ENCODE results near the gene RPS6KA2.
"Not testable (repeated sequence)": the region's sequence is repeated elsewhere in the genome, so short reads cannot be mapped to it uniquely, and the experiment has no call there.

Gene RPS6KA2

DNA sequence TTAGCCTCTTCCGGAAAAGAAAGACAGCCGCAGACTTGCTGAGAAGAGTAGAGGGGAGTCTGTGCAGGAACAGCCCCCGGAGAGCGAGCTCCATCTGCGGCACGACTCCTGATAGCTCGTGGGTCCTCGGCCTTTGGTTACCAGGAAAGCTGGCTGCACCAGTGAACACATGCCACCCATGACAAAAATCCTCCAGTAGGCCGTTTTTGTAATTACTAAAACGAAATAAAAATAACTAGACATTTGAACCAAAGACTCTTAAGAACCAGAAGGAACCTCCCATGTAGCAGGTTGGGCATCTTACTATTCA is 82.8 kb downstream of the RPS6KA2 start:
- DNase-seq, result no peak

GRCh38 chr6:166543603-166544295 is 83.3 kb downstream of the RPS6KA2 start:
- DNase-seq, result no peak

- no peak for DNase-seq
Measured at GRCh38 chr6:166542580-166542912, 84.5 kb downstream of the RPS6KA2 start.

GRCh38 chr6:166541876-166542579 is 85.0 kb downstream of the RPS6KA2 start:
- DNase-seq, result no peak

DNA sequence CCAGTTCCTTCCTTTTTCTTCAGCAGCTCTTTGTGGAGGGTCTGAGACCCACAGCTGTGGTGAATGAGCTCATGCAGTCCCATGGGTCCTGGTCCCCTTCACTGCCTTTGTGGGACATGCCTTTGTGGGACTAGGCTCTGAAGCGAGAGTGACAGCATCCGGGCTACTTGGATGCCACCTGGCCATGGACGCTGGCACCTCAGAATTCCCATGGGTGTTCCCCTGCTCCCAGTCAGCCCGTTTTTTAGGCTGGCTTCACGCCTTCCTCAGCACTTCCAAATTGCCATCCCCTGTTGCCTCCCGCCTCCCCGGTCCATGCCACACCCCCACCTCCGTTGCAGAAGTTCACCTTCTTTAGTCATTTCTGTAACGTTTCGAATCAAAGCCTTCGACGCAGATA is 85.7 kb downstream of the RPS6KA2 start:
- no peak for DNase-seq

DNA sequence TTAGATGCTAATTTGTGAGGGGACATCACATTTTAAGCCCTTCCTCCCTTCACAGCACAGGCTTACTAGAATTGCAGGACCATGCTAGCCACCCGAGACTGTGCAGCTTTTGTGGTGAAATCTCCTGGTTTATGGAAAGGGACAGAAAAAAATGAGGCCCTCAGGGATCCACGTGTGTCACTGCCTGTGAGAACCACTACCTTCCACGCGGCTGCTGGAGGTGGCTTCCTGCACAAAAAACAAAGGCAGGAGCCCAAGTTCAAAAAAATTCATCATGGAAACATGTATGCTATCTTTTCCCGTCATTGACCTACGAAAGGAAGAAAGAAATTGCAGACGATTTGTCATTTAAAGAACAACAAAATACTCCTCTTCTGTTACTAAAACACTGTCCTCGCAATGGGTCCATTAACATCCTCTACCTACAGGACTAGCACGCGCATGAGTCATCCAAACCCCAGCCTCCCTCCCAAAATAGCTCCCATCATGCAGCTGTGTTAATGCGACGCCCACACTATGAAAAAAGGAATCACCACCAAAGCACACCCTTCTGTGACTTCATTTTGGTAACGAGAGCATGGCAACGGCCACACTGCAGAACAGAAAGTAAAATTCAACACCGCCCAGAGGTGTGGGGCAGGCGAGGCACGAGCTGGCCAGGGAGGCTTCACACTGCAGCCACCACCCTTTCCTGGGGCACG is 86.3 kb downstream of the RPS6KA2 start:
- no peak for DNase-seq

DNA sequence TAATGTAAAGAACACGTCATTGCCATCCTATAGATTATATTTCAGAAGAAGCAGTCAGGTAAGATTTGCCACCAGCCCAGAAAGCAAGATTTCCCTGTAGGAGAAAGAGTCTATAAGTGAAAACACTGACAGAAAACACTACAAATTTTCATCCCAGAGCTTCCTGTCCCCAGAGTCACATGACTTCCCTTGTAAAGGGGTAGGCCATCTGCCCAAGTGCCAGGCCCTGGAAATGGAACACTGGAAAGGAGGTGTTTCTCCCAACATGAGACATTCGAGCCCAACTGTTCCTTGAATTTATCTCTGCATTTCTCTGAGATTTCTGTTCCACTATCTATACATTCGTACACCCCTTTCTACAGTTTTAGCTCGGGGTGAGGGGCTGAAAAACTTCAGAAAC is 87.5 kb downstream of the RPS6KA2 start:
- DNase-seq, result no peak

GRCh38 chr6:166539011-166539385 is 88.1 kb downstream of the RPS6KA2 start:
- DNase-seq, result not testable (repeated sequence)

GRCh38 chr6:166538297-166539010 is 88.6 kb downstream of the RPS6KA2 start:
- DNase-seq, result no peak

- DNase-seq, result no peak
Measured at GRCh38 chr6:166534658-166535406, 92.2 kb downstream of the RPS6KA2 start.

DNA sequence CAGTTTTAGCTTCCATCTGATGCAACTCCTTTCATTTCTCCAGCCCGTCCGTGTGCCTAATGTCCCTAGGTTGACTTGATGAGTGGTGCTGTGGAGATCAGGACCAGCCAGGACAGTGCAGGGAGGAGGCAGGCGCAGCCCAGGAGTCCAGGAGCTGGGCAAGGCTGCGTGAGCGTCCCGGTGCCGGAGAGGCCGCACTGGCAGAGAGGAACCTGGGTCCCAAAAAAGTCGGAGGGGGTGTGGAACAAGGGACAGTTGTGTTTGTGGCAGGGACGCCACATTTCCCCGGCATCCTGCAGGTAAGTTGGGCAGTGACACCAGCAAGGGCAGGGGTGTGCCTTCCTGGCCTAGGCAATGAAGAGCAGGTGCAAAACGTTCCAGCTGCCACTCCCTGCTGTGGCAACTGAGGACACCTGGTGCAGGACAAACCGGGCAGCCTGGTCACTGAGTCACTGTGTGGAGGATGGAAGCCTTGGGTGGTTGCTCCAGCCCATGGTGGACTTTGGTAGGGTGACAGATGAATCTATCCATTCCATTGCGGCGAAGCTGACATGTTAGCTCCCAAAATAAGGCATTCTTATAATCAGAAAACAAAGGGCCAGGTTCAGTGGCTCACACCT is 93.7 kb downstream of the RPS6KA2 start:
- DNase-seq, result no peak

- DNase-seq, result no peak
Measured at GRCh38 chr6:166532302-166532701, 94.7 kb downstream of the RPS6KA2 start.

- no peak for DNase-seq
Measured at GRCh38 chr6:166530211-166531095, 96.6 kb downstream of the RPS6KA2 start.

DNA sequence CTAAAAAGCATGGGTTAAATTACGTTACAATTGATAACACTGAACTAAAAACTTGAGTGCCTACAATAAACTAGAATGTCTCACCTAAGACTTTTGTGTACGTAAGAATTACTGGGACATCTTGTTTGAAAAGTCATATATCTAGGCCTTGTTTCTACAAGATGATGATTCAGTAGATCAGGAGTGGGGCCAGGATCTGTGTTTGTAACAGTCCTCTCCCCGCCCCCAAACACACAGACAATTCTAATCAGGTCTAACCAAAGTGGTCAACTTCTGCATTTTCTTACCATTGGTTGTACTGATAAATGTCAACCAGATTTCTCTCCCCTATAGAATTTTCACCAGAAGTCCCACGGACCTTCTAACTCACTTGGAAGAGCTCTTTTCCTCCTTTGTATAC is 97.5 kb downstream of the RPS6KA2 start:
- no peak for DNase-seq

DNA sequence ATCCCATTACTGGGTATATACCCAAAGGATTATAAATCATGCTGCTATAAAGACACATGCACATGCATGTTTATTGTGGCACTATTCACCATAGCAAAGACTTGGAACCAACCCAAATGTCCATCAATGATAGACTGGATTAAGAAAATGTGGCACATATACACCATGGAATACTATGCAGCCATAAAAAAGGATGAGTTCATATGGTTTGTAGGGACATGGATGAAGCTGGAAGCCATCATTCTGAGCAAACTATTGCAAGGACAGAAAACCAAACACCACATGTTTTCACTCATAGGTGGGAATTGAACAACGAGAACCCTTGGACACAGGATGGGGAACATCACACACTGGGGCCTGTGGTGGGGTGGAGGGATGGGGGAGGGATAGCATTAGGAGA is 98.0 kb downstream of the RPS6KA2 start:
- DNase-seq, result not testable (repeated sequence)

GRCh38 chr6:166527849-166528248 is 99.2 kb downstream of the RPS6KA2 start:
- DNase-seq, result no peak

- no peak for DNase-seq
Measured at GRCh38 chr6:166526937-166527336, 100.1 kb downstream of the RPS6KA2 start.

DNA sequence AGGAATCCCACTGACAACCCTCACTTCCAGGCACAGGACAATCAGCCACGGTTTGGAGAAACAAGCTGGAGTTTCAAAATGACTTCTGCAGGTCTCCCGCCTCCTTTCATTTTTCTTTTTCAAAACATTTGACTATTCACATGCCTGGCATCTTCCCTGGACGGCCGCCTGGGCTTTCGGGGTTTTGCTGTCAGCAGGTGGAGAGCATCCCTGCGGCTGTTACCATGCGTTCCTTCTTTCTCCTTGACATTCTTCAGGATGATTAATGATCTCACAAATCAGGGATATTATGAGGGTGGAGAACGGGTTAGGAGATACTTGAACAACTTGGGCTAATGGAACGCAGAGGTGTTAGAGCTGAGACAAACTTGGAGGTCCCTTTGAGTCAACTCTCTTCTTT is 101.5 kb downstream of the RPS6KA2 start:
- DNase-seq, result no peak

DNA sequence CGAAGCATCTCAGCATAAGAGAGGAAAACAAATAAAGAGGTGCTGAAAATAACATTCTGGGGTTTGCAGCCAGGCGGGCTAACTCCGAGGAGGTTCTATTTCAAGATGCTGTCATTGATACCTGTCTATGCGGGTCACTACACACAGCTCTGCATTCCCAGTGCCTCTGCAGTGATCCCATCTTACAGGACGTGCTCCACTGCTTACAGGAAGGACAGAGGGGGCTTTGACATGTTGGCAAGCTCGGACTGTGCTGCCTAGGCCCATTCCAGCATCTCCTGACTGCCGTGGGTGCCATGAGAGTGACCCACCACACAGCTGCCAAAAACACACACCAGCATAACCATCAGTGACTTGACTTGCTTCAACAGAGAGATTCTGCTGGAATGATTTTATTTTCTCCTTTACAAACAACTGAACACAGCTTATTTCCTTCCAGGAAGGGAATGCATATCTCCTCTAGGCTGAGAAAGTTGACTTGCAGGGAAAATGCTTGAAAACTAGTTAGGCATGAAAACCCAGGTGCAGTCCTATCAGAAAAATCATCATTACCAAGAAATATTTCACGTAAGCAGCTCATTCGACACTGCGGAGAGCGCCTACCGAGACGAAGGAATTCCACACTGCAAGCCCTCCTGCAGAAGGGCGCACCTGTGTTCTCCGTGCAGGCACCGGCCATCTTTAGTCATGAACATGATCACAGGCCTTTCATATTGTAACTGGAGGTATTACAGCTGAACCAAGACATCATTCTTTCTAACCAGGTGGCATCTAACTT is 103.1 kb downstream of the RPS6KA2 start:
- DNase-seq, result no peak
